Stimulated activated CD4-positive, alpha-beta T cell treated with anti-CD3 and anti-CD28 coated beads, Interleukin-15, amount 100 ng/mL, for 1 hour (primary cell): ENCODE data around the gene DUSP2.
"Not testable (repeated sequence)": the region's sequence is repeated elsewhere in the genome, so short reads cannot be mapped to it uniquely, and the experiment has no call there.

Experiments used
- DNase-seq, 2 donors: peaks; one replicate each; pipeline ENCODE4 v3.0.0-alpha.2; 2020; ENCODE audit warnings: low read depth in 1 of 2, low spot score in 1 of 2

Gene DUSP2

DNA sequence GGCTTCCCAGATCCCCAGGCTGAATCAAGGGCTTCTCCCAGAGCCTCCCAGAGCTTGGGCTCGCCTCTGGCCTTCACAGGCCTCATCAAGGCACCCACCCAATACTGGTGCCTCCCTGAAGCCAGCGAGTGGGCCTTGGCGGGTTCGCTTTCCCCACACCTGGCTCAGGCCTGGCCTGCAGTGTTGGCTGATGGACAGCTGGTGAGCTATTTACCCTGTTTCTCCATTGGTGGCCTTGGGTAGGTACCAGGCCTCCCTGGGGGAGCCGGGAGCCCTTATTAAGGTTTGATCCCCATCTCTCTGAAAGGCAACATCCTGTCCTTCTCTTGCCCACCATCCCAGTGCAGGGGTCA lies 18.2 kb upstream of the DUSP2 start:
- DNase-seq = no peak

DNA sequence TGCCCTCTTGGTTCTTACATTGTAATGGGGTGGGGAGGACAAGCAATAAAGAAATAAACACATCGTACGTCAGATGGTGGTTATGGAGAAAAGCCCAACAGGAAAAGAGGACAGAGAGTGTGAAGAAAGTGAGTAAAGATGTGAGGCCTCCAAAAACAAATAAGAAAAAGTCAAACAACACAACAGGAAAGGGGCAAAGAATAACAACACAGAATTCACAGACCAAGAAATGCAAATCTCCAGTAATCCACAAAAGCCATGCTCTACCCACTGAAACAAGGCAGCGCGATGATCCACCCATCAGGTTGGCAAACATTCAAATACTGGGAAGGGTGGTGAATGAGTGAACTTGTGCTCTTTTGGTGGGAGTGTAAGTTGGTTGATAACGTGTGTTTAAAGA lies 16.7 kb upstream of the DUSP2 start:
- no peak for DNase-seq

GRCh38 chr2:96160366-96160765 lies 15.1 kb upstream of the DUSP2 start:
- DNase-seq = not testable (repeated sequence)

DNA sequence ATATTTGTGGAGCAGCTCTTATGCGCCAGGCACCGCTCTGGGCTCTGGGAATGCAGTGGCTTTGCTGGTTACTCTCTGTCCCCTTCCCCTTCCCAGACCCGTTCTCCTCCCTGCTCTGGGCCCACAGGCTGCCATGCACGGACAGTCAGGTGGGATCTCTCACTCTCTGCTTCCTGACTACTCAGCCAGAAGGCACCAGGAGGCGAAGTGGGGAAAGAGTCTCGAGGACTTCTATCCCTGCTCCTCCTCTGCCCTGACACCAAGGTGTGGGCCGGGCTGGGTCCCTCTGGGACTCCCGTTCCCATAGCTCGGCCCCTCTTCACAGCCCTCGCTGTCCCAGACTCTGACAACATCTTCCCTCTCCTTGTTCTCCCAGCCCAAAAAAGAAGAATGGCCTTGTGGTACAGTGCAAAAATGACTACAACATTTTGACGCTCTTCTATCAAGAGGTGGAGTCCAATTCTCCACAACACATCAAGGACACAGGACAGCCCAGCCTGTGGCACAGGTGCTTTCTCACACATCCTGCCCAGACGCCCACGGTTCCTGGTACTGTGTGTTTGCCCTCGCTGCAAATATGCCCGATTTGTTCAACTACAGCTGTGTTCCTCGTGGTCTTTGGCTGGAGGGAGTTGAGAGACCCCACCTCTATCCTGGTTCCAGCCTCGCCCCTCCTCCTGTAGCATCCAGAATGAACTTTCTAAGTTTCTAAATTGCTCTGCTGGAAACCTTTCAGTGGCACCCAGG lies 14.0 kb upstream of the DUSP2 start:
- DNase-seq = no peak

DNA sequence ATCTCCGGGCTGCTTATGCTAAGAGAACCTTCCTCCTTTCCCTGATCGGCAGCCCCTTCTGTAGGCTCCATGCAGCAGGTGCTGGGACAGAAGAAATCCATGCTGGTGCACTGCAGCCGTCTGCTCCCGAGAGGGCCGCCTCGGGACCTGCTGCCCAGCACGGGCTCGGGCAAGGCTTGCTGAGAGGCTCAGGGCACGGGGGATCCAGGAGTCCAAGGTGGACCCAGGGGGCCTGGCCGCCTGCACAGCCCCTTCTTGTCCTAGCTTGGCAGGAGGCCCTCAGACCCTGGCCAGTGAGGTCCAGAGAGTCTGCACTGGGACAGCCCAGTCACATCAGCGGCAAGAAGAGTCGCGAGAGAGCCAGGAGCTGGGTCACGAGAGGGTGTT lies 13.3 kb upstream of the DUSP2 start:
- DNase-seq = no peak

- DNase-seq = peak; percentile 65 to 92
Observed at GRCh38 chr2:96157649-96158553, 12.7 kb upstream of the DUSP2 start.

DNA sequence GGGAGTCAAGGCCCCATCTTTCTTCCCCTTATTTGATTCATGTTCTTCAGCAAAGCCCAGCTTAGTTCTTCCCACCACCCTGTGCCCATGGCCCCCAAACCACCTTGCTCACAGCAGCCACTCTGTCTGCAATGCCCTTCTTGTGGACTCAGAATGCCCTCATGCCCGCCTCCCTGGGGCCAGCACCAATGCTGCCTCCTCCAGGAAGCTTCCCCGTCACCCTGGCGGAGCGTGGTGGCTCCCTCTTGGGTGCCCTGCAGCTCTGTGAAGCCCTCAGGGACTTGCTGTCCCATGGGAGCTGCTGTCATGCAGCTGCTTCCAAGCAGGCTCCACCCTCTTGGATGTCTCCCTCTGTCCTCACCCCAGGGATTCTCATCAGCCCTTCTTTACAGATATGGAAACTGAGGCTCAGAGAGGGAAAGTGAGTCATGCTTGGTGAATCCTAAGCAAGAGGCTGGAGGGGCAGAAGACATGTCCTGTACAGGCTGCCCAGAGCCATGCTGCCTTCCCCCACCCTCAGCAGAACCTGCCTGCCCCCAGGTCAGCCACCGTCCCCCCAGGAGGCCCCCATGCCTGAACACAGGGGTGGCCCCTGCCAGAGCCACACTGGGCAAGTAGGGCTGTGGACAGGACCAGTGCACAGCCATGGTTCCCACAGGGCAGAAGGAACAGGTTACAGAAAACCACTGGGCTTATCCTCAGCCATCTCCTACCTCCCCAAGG lies 11.8 kb upstream of the DUSP2 start:
- no peak for DNase-seq

- DNase-seq = no peak
Observed at GRCh38 chr2:96156011-96156820, 11.0 kb upstream of the DUSP2 start.

GRCh38 chr2:96154506-96155380 lies 9.5 kb upstream of the DUSP2 start:
- DNase-seq = no peak

GRCh38 chr2:96153991-96154431 lies 8.8 kb upstream of the DUSP2 start:
- no peak for DNase-seq

- DNase-seq = no peak
Observed at GRCh38 chr2:96153291-96153713, 8.1 kb upstream of the DUSP2 start.

GRCh38 chr2:96152304-96153161 lies 7.3 kb upstream of the DUSP2 start:
- DNase-seq = no peak

GRCh38 chr2:96151595-96152303 lies 6.5 kb upstream of the DUSP2 start:
- DNase-seq = no peak

GRCh38 chr2:96150791-96151594 lies 5.8 kb upstream of the DUSP2 start:
- DNase-seq = no peak

GRCh38 chr2:96150007-96150640 lies 4.9 kb upstream of the DUSP2 start:
- no peak for DNase-seq

DNA sequence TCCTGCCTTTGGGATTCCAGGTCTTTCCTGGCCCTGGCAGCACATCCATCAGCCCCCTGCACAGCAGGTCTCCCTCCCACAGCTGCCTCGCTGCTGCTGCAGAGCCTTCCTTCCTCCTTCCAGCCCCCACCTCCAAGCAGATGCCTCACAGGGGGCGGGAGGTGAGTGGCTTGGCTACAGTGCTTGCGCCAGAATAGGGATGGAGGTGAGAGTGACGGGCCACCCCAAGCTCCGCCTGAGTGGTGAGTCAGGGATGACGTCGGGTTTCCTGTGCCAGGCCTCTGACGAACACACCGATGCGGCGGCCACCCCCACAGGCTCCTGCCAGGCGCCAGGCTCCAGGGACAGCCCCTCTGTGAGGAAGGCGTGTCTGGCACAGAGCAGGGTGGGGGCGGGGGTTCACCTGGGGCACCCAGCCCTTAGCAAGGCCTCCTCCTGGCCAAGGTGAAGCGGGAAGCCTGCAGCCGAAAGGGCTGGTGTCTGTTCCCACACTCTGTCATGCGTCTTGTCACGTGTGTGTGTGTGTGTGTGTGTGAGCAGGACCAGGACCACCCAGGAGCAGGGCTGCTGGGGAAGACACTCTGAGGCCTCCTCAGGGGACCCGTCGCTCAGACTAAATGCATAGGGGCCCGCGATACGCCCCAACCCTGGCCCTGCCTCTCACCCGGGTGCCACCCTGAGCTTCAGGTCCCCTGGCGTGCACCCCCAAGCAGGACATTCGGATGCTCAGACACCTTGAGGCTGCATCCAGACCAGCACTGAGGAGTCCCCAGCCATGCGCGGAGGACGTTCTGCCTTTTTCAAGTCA lies 3.4 kb upstream of the DUSP2 start:
- peak; percentile 85 to 90 for DNase-seq
